BLaER1 treated with 17β-estradiol and CSF1 and Interleukin-3, amounts not matched to agents 10 nM and 100 nM (cell line): ENCODE data around the gene SERAC1.

ENCODE experiments used
- H3K27ac ChIP-seq, 11 experiments: shearing (Covaris generic); formaldehyde crosslinking; 2 replicates each; pipeline ENCODE4 v1.8.1; 2022
- H3K27me3 ChIP-seq, 11 experiments: shearing (Covaris generic); formaldehyde crosslinking; 2 replicates each; pipeline ENCODE4 v1.8.1; 2022
- H3K36me3 ChIP-seq, 11 experiments: shearing (Covaris generic); formaldehyde crosslinking; 2 replicates each; pipeline ENCODE4 v1.8.1; 2022
- H3K4me1 ChIP-seq, 10 experiments: shearing (Covaris generic); formaldehyde crosslinking; 2 replicates each; pipeline ENCODE4 v1.8.1; 2022
- H3K4me2 ChIP-seq, 11 experiments: shearing (Covaris generic); formaldehyde crosslinking; 2 replicates each; pipeline ENCODE4 v1.8.1; 2022
- H3K4me3 ChIP-seq, 10 experiments: shearing (Covaris generic); formaldehyde crosslinking; 2 replicates each; pipeline ENCODE4 v1.8.1; 2022
- H3K9ac ChIP-seq, 11 experiments: shearing (Covaris generic); formaldehyde crosslinking; 2 replicates each; pipeline ENCODE4 v1.8.1; 2022
- H3K9me3 ChIP-seq, 11 experiments: shearing (Covaris generic); formaldehyde crosslinking; replicated peaks in 1 of 11; 2 replicates each; pipeline ENCODE4 v1.8.1; 2022
- H4K20me1 ChIP-seq, 11 experiments: shearing (Covaris generic); formaldehyde crosslinking; 2 replicates each; pipeline ENCODE4 v1.8.1; 2022
- Cebpa-rat ChIP-seq, 11 experiments: shearing (Covaris generic); IDR thresholded peaks; 2 replicates each; pipeline ENCODE4 v1.8.1; 2022

SERAC1 gene

DNA sequence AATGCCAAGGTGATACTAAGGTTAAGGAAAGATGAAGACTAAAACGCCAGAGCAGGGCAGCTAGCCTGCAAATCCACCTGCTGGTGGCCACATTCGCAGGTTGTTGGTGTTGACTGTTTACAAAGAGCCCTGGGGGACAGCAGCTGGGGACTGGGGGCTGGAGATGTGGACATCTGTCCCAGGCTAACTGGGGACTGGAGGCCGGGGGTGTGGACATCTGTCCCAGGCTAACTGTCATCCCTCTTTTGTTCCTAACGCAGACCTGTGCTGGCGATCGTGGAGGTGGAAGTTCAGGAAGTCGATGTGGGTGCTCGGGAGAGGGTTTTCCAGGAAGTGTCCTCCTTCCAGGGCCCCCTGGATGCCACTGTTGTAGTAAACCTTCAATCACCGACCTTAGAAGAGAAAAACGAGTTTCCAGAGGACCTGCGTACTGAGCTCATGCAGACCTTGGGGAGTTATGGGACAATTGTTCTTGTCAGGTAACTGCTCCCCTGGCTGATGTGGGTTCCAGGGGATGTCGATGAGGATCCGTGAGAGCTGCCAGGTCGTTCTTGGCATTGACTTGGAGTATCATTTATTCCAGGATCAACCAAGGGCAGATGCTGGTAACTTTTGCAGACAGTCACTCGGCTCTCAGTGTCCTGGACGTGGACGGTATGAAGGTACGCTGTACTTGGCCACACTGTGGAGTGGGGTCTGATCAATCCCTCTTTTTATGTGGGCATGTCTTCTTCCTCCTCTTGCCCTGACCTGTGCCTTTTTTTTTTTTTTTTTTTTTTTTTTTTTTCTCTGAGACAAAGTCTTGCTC lies 87.0 kb downstream of the SERAC1 start:
- Histone ChIP-seq H3K9me3 (no peaks in the 10 kb centered on the region), H3K4me2 (peak overlapping the region in 5 of 11 experiments; percentile 3 to 40 (median 29); a peak in 8 of 22 replicates), H3K4me3 (no peak overlapping the region), H3K4me1 (peaks cover 3 to 51% (median 31%) of the 10 kb centered on the region in 10 experiments), H3K27ac (peak overlapping the region in 7 of 11 experiments; percentile 12 to 52 (median 23); a peak in 8 of 22 replicates), H3K27me3 (no peaks in the 10 kb centered on the region), H3K9ac (peak overlapping the region in 1 of 11 experiments; percentile 29; a peak in 1 of 22 replicates), H3K36me3 (peaks cover 0 to 31% (median 11%) of the 10 kb centered on the region in 11 experiments; a peak in 11 of 22 replicates), H4K20me1 (no peaks in the 10 kb centered on the region)
- no peak for TF ChIP-seq Cebpa-rat (IDR thresholded peaks at IDR 0.05)

GRCh38 chr6:158078320-158078719 lies 89.7 kb downstream of the SERAC1 start:
- H3K9ac ChIP-seq: no peak overlapping the region
- H3K36me3 ChIP-seq: peaks cover 0 to 22% (median 4%) of the 10 kb centered on the region in 11 experiments; a peak in 8 of 22 replicates
- H3K4me2 ChIP-seq: no peak overlapping the region
- peaks cover 0 to 26% (median 9%) of the 10 kb centered on the region in 10 experiments; a peak in 12 of 20 replicates for H3K4me1 ChIP-seq
- H3K27ac ChIP-seq: no peak overlapping the region
- H4K20me1 ChIP-seq: no peaks in the 10 kb centered on the region
- no peak for TF ChIP-seq Cebpa-rat (IDR thresholded peaks at IDR 0.05)
- H3K9me3 ChIP-seq: no peaks in the 10 kb centered on the region
- H3K4me3 ChIP-seq: no peak overlapping the region
- no peaks in the 10 kb centered on the region for H3K27me3 ChIP-seq

DNA sequence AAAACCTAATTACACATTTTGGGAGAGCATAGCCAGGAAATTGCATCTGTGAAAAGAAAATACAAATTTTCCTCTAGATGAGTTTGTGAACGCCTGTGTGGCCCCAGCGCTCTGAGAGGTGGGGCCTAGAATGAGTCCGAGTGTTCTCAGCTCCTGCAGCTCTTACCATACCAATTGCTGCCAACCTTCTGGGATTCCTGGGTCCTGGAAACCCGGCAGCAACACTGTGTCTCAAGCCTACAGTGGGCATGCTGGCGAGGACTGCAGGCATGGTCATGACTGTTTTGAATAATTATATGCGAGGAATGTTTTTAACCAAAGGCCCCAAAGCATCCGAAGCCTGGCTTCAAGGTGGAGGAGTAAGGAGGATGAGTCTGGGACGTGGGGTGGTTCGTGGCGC lies 90.4 kb downstream of the SERAC1 start:
- no peak overlapping the region for H3K4me3 ChIP-seq
- H3K4me2 ChIP-seq: no peak overlapping the region
- no peak for TF ChIP-seq Cebpa-rat (IDR thresholded peaks at IDR 0.05)
- H3K4me1 ChIP-seq: peaks cover 0 to 23% (median 9%) of the 10 kb centered on the region in 10 experiments; a peak in 12 of 20 replicates
- no peaks in the 10 kb centered on the region for H3K9me3 ChIP-seq
- no peak overlapping the region for H3K9ac ChIP-seq
- peaks cover 0 to 19% (median 4%) of the 10 kb centered on the region in 11 experiments; a peak in 7 of 22 replicates for H3K36me3 ChIP-seq
- H4K20me1 ChIP-seq: no peaks in the 10 kb centered on the region
- H3K27ac ChIP-seq: no peak overlapping the region
- no peaks in the 10 kb centered on the region for H3K27me3 ChIP-seq

DNA sequence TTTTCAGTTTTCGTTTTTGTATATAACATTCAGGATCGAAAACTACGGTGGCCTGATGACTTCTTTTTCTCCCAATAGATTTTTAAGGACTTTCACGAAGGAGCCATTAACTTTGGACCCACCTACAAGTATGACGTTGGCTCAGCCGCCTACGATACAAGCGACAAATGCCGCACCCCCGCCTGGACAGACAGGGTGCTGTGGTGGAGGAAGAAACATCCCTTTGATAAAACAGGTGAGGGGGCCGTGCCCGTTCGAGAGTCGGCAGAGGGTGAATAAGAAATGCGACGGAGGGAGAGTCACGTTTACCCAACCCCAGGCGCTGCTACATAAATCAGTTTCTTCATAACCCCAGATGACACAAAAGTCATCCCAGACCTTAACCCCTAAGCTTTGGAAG lies 91.5 kb downstream of the SERAC1 start:
- Histone ChIP-seq H3K27me3 (no peaks in the 10 kb centered on the region), H4K20me1 (no peaks in the 10 kb centered on the region), H3K9me3 (no peaks in the 10 kb centered on the region), H3K9ac (no peak overlapping the region), H3K4me2 (no peak overlapping the region), H3K4me1 (peaks cover 0 to 29% (median 15%) of the 10 kb centered on the region in 10 experiments; a peak in 17 of 20 replicates), H3K4me3 (no peak overlapping the region), H3K36me3 (peaks cover 0 to 15% (median 0%) of the 10 kb centered on the region in 11 experiments; a peak in 6 of 22 replicates), H3K27ac (no peak overlapping the region)
- TF ChIP-seq Cebpa-rat (IDR thresholded peaks at IDR 0.05): no peak

- Histone ChIP-seq H3K27ac (no peak overlapping the region), H3K4me3 (no peak overlapping the region), H4K20me1 (no peaks in the 10 kb centered on the region), H3K9ac (no peak overlapping the region), H3K27me3 (peaks cover 0 to 3% (median 0%) of the 10 kb centered on the region in 11 experiments; a peak in 1 of 22 replicates), H3K4me1 (peaks cover 6 to 20% (median 13%) of the 10 kb centered on the region in 10 experiments), H3K9me3 (no peaks in the 10 kb centered on the region), H3K4me2 (no peak overlapping the region), H3K36me3 (peaks cover 0 to 8% (median 0%) of the 10 kb centered on the region in 11 experiments; a peak in 5 of 22 replicates)
- no peak for TF ChIP-seq Cebpa-rat (IDR thresholded peaks at IDR 0.05)
These were observed 94.3 kb downstream of the SERAC1 start for GRCh38 chr6:158073776-158074175.

DNA sequence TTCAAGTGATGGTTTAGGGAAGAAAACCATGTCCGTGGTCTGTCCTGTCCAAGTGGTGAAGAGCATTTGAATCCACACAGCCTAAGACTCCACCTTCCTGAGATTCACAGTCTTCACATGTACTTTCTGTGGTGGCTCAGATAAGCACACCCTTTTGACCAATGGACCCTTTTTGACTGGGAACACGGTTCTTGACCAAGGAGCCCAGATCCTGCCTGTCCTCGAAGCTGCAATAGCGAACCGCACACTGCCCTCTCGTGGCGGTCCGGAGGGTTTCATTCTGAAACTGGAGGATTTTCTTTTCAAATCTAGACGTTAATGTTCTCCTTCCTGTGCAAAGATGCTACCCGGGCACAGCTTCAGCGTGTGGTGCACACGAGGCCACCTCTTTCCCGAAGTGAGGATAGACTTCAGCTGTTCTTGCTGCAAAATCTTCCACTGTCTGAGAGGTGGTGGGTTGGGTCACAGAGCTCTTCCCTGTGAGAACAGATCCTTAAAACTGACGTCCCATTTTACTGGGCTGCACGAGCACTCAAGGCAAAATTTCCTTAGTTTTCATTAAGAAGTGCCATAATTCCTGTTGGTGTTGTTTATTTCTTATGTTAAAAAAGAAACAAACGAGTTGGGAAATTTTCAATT lies 95.9 kb downstream of the SERAC1 start:
- H3K27ac ChIP-seq: no peak overlapping the region
- H3K36me3 ChIP-seq: no peaks in the 10 kb centered on the region

GRCh38 chr6:158071121-158072082 lies 96.7 kb downstream of the SERAC1 start:
- Histone ChIP-seq H3K36me3 (no peaks in the 10 kb centered on the region), H3K27ac (peak overlapping the region in 1 of 11 experiments; percentile 4; a peak in 1 of 22 replicates), H3K4me2 (peak overlapping the region in 8 of 11 experiments; percentile 1 to 64 (median 41); a peak in 14 of 22 replicates), H3K9ac (no peak overlapping the region), H3K4me3 (no peak overlapping the region), H3K4me1 (peaks cover 8 to 29% (median 16%) of the 10 kb centered on the region in 10 experiments), H4K20me1 (no peaks in the 10 kb centered on the region), H3K27me3 (peaks cover 0 to 7% (median 0%) of the 10 kb centered on the region in 11 experiments; a peak in 1 of 22 replicates), H3K9me3 (no peaks in the 10 kb centered on the region)
- no peak for TF ChIP-seq Cebpa-rat (IDR thresholded peaks at IDR 0.05)

More for the DNA sequence above, 95.9 kb downstream of the SERAC1 start:
- H3K4me3 ChIP-seq: no peak overlapping the region
- H3K4me2 ChIP-seq: peak overlapping the region in 8 of 11 experiments; percentile 1 to 64 (median 41); a peak in 13 of 22 replicates
- 0 out of 22 replicates have a peak overlapping the region, but pooled peaks of 1 of the 11 experiments have one; percentile 8 for H3K9ac ChIP-seq
- H3K4me1 ChIP-seq: peaks cover 8 to 29% (median 16%) of the 10 kb centered on the region in 10 experiments
- H3K27me3 ChIP-seq: peaks cover 0 to 3% (median 0%) of the 10 kb centered on the region in 11 experiments; a peak in 1 of 22 replicates
- no peaks in the 10 kb centered on the region for H4K20me1 ChIP-seq
- no peaks in the 10 kb centered on the region for H3K9me3 ChIP-seq
- no peak for TF ChIP-seq Cebpa-rat (IDR thresholded peaks at IDR 0.05)

GRCh38 chr6:158070513-158070912 lies 97.5 kb downstream of the SERAC1 start:
- TF ChIP-seq Cebpa-rat (IDR thresholded peaks at IDR 0.05): no peak
- Histone ChIP-seq H3K27ac (no peak overlapping the region), H3K36me3 (no peaks in the 10 kb centered on the region), H4K20me1 (no peaks in the 10 kb centered on the region), H3K9me3 (no peaks in the 10 kb centered on the region), H3K4me2 (no peak overlapping the region), H3K27me3 (peaks cover 0 to 14% (median 0%) of the 10 kb centered on the region in 11 experiments; a peak in 3 of 22 replicates), H3K9ac (no peak overlapping the region), H3K4me3 (no peak overlapping the region), H3K4me1 (peaks cover 9 to 29% (median 16%) of the 10 kb centered on the region in 10 experiments)
